Measurements from ENCODE around the gene CAPZB. TPM values are rescaled to one million over a fixed set of nuclear protein-coding genes. Genes with fewer than 3 reads are reported as not detected.

CAPZB gene
- total and polyA plus RNA-seq, 2 of the 4 experiments (the other 2 are of a cell fraction), result 216 to 304 TPM

- no peak overlapping the region for H3K23ac ChIP-seq (ENCODE audit: low read depth, low read length)
- H3K18ac ChIP-seq (ENCODE audit: low read depth, low read length), result no peak overlapping the region
- no peak overlapping the region for H2BK15ac ChIP-seq (ENCODE audit: low read depth, low read length)
- H2BK20ac ChIP-seq (ENCODE audit: low read depth, low read length), result no peak overlapping the region
- no peak overlapping the region for H3K4me3 ChIP-seq (ENCODE audit: insufficient read depth, low read depth, low read length)
- H3K79me1 ChIP-seq (ENCODE audit: low read depth in 1 of 2, low read length in 2 of 2), result peaks cover 44 to 91% of the 10 kb centered on the region in 2 experiments
- H3K14ac ChIP-seq (replicated peaks; ENCODE audit: low read depth, low read length), result no peak overlapping the region
- no peak overlapping the region for H4K5ac ChIP-seq (ENCODE audit: low read depth, low read length)
- ChIA-PET CTCF (interaction anchor here (0.5 to 1.0 kb wide), 2 partner anchors 12 to 117 kb away, joined by 3 read pairs; no protein-coding TSS in a partner anchor), POLR2A (ENCODE audit: unreplicated experiment) (interaction anchor here (0.6 kb wide), 1 partner anchor 20 kb away, joined by 3 read pairs; no protein-coding TSS in a partner anchor)
- H2BK5ac ChIP-seq (ENCODE audit: low read depth, low read length, poor library complexity, severe bottlenecking), result no peak overlapping the region
- intact Hi-C loops (cut with micrococcal nuclease) (no loop called here), in situ Hi-C loops (cut with MboI; ENCODE audit: low sequenced_read_pairs) (no loop called here), dilution Hi-C loops (cut with HindIII; ENCODE audit: low sequenced_read_pairs, unreplicated experiment) (no loop called here)
- no peak overlapping the region for H3K4me2 ChIP-seq (ENCODE audit: low read depth, low read length)
- no peak overlapping the region for H2AK5ac ChIP-seq (ENCODE audit: low read depth, low read length)
- H2AFZ ChIP-seq (replicated peaks; ENCODE audit: low read length, poor library complexity), result no peak overlapping the region
- H2AK9ac ChIP-seq (replicated peaks; ENCODE audit: low read depth, low read length, poor library complexity), result peak overlapping the region; percentile 57
- no peak overlapping the region for H3K4ac ChIP-seq (ENCODE audit: low read depth, low read length)
- no peak overlapping the region for H3K9ac ChIP-seq (ENCODE audit: low read depth, low read length)
- H4K91ac ChIP-seq (ENCODE audit: insufficient read depth, low read depth, low read length), result no peak overlapping the region
- DNase-seq (no peak), ATAC-seq (ENCODE audit: low read depth) (0 out of 2 replicates have a peak, but pooled peaks have one; percentile 37)
- no peak overlapping the region for H4K8ac ChIP-seq (ENCODE audit: low read depth in 2 of 2, low read length in 2 of 2)
- no TSS peak for BruUV-seq (replicated peaks)
- H3K56ac ChIP-seq (ENCODE audit: extremely low read depth, insufficient read depth, low read length), result no peak overlapping the region
- no peaks in the 10 kb centered on the region for H3K4me1 ChIP-seq (ENCODE audit: control insufficient read depth, insufficient read depth, low read length)
- H2BK120ac ChIP-seq (ENCODE audit: low read depth, low read length), result no peak overlapping the region
- H3K27ac ChIP-seq (ENCODE audit: insufficient read depth, low read length), result no peak overlapping the region
- H3K27me3 ChIP-seq (ENCODE audit: control insufficient read depth, insufficient read depth, low read length), result no peaks in the 10 kb centered on the region
- H4K20me1 ChIP-seq (ENCODE audit: insufficient read depth, low read length), result peaks cover 63% of the 10 kb centered on the region
- no peak for TF ChIP-seq SMC3 (IDR thresholded peaks at IDR 0.05; ENCODE audit: low read depth, low read length)
- peak; percentile 22; the same call in 1 of the 2 replicates for TF ChIP-seq CTCF (conservative IDR thresholded peaks at IDR 0.05; ENCODE audit: low read depth, low read length)
- TF ChIP-seq CHD1 (IDR thresholded peaks at IDR 0.05; ENCODE audit: low read depth, low read length), result no peak
- TF ChIP-seq RFX5 (IDR thresholded peaks at IDR 0.05; ENCODE audit: low read depth, low read length), result no peak
- 93% methylated on average over 2 of the region's 14 CpGs; no CpG with 5 or more reads in 1 of the 2 experiments for WGBS, 2 experiments (ENCODE audit: extremely low coverage in 2 of 2, insufficient read length in 1 of 2)
- peaks cover 74% of the 10 kb centered on the region for H3K36me3 ChIP-seq (ENCODE audit: control insufficient read depth, insufficient read depth, low read length)
- peaks cover 20% of the 10 kb centered on the region for H3K9me1 ChIP-seq (ENCODE audit: insufficient read depth, low read length)
- H3K9me3 ChIP-seq (ENCODE audit: control insufficient read depth, insufficient read depth, low read length), result no peaks in the 10 kb centered on the region
Observed at GRCh38 chr1:19374083-19374801, 111.1 kb downstream of the CAPZB start.
